ENCODE results near the gene AWAT2. TPM values are rescaled to one million over a fixed set of nuclear protein-coding genes. Genes with fewer than 3 reads are reported as not detected.

AWAT2 gene
- total RNA-seq, 1 experiment from 2014 or later, result not detected

GRCh38 chrX:70052895-70053615 is 3.3 kb upstream of the AWAT2 start (continued):
- no peak for TF ChIP-seq ZNF232 (CRISPR knock-in tag; IDR thresholded peaks at IDR 0.05)
- TF ChIP-seq SMAD4 (CRISPR knock-in tag; IDR thresholded peaks at IDR 0.05), result no peak
- TF ChIP-seq NR2C2 (CRISPR knock-in tag; IDR thresholded peaks at IDR 0.05), result no peak
- TF ChIP-seq FOXP4 (CRISPR knock-in tag; IDR thresholded peaks at IDR 0.05), result no peak

DNA sequence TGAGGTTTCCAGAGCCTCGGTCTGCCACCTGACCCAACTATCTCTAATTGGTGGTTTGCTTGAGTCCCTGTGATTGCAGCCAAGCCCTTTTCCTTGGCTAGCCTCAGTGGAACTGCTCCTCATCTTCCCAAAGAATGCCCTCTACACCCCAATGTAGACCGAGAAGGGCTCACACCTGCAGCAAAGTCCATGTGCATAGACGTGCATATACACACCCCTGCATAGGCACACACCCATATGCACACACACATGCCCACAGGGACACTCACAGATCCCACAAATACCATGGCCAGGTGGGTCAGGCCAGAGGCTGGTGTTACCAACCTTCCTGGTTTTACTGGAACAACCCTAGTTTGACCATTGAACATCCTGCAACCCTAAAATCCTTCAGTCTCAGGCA is 332 bp downstream of the AWAT2 start:
- Mint-ChIP-seq H3K27ac (no peak overlapping the region), H3K4me1 (no peaks in the 10 kb centered on the region), H3K27me3 (ENCODE audit: low read depth) (peaks cover 4% of the 10 kb centered on the region), H3K36me3 (no peaks in the 10 kb centered on the region), H3K4me3 (no peak overlapping the region), H3K9me3 (no peaks in the 10 kb centered on the region)
- DNase-seq (ENCODE audit: low spot score) (no peak), ATAC-seq (no peak)
- TF ChIP-seq ZNF317 (CRISPR knock-in tag; IDR thresholded peaks at IDR 0.05; ENCODE audit: borderline replicate concordance, low read depth) (no peak), MLX (CRISPR knock-in tag; IDR thresholded peaks at IDR 0.05) (no peak), NR3C1 (CRISPR knock-in tag; conservative IDR thresholded peaks at IDR 0.05; ENCODE audit: low read depth) (no peak), SMAD3 (CRISPR knock-in tag; IDR thresholded peaks at IDR 0.05; ENCODE audit: borderline replicate concordance) (no peak), RELA (CRISPR knock-in tag; IDR thresholded peaks at IDR 0.05; ENCODE audit: borderline replicate concordance) (no peak), MAX (CRISPR knock-in tag; IDR thresholded peaks at IDR 0.05) (no peak)
- TF ChIP-seq, protein P1, sequence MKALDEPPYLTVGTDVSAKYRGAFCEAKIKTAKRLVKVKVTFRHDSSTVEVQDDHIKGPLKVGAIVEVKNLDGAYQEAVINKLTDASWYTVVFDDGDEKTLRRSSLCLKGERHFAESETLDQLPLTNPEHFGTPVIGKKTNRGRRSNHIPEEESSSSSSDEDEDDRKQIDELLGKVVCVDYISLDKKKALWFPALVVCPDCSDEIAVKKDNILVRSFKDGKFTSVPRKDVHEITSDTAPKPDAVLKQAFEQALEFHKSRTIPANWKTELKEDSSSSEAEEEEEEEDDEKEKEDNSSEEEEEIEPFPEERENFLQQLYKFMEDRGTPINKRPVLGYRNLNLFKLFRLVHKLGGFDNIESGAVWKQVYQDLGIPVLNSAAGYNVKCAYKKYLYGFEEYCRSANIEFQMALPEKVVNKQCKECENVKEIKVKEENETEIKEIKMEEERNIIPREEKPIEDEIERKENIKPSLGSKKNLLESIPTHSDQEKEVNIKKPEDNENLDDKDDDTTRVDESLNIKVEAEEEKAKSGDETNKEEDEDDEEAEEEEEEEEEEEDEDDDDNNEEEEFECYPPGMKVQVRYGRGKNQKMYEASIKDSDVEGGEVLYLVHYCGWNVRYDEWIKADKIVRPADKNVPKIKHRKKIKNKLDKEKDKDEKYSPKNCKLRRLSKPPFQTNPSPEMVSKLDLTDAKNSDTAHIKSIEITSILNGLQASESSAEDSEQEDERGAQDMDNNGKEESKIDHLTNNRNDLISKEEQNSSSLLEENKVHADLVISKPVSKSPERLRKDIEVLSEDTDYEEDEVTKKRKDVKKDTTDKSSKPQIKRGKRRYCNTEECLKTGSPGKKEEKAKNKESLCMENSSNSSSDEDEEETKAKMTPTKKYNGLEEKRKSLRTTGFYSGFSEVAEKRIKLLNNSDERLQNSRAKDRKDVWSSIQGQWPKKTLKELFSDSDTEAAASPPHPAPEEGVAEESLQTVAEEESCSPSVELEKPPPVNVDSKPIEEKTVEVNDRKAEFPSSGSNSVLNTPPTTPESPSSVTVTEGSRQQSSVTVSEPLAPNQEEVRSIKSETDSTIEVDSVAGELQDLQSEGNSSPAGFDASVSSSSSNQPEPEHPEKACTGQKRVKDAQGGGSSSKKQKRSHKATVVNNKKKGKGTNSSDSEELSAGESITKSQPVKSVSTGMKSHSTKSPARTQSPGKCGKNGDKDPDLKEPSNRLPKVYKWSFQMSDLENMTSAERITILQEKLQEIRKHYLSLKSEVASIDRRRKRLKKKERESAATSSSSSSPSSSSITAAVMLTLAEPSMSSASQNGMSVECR (CRISPR knock-in tag; IDR thresholded peaks at IDR 0.05; ENCODE audit: borderline replicate concordance), result no peak
- TF ChIP-seq, protein P2, sequence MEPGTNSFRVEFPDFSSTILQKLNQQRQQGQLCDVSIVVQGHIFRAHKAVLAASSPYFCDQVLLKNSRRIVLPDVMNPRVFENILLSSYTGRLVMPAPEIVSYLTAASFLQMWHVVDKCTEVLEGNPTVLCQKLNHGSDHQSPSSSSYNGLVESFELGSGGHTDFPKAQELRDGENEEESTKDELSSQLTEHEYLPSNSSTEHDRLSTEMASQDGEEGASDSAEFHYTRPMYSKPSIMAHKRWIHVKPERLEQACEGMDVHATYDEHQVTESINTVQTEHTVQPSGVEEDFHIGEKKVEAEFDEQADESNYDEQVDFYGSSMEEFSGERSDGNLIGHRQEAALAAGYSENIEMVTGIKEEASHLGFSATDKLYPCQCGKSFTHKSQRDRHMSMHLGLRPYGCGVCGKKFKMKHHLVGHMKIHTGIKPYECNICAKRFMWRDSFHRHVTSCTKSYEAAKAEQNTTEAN (CRISPR knock-in tag; IDR thresholded peaks at IDR 0.05), result no peak
- ChIA-PET CTCF (no interaction called here), POLR2A (no interaction called here)

- 0 out of 2 replicates have a peak, but pooled peaks cover 2% of the 10 kb centered on the region for H3K4me1 Mint-ChIP-seq
- POLR2A ChIA-PET, result no interaction called here
- H3K27me3 Mint-ChIP-seq (ENCODE audit: low read depth), result no peaks in the 10 kb centered on the region; the same call in none of the 2 replicates
- no peaks in the 10 kb centered on the region for H3K9me3 Mint-ChIP-seq
- no peak overlapping the region for H3K4me3 Mint-ChIP-seq
- DNase-seq (ENCODE audit: low spot score) (no peak), ATAC-seq (no peak)
- no peaks in the 10 kb centered on the region for H3K36me3 Mint-ChIP-seq
- TF ChIP-seq HMGA2 (CRISPR knock-in tag; IDR thresholded peaks at IDR 0.05) (no peak), CBFB (CRISPR knock-in tag; IDR thresholded peaks at IDR 0.05; ENCODE audit: low read depth) (no peak), NR3C1 (CRISPR knock-in tag; conservative IDR thresholded peaks at IDR 0.05; ENCODE audit: low read depth) (no peak), E2F1 (CRISPR knock-in tag; IDR thresholded peaks at IDR 0.05) (no peak)
- TF ChIP-seq, protein P3, sequence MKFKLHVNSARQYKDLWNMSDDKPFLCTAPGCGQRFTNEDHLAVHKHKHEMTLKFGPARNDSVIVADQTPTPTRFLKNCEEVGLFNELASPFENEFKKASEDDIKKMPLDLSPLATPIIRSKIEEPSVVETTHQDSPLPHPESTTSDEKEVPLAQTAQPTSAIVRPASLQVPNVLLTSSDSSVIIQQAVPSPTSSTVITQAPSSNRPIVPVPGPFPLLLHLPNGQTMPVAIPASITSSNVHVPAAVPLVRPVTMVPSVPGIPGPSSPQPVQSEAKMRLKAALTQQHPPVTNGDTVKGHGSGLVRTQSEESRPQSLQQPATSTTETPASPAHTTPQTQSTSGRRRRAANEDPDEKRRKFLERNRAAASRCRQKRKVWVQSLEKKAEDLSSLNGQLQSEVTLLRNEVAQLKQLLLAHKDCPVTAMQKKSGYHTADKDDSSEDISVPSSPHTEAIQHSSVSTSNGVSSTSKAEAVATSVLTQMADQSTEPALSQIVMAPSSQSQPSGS (CRISPR knock-in tag; IDR thresholded peaks at IDR 0.05; ENCODE audit: borderline replicate concordance, low read depth), result no peak
- H3K27ac Mint-ChIP-seq, result no peak overlapping the region
- CTCF ChIA-PET, result no interaction called here
Measured at GRCh38 chrX:70046978-70047377, 2.8 kb downstream of the AWAT2 start.
